A549 (cell line): Measurements from ENCODE around the gene NCOA4. TPM values are rescaled to one million over a fixed set of nuclear protein-coding genes. Genes with fewer than 3 reads are reported as not detected.

Source experiments
- CBX2 ChIP-seq: fragments of 200-600 bp; sonication (generic); IDR thresholded peaks from 2 replicates; pipeline ENCODE4 v1.6.1; 2016; ENCODE audit warnings: low read depth, mild to moderate bottlenecking, borderline replicate concordance
- CHD2 ChIP-seq: fragments of 150-350 bp; IDR thresholded peaks from 2 replicates; pipeline ENCODE4 v1.6.1; 2014; ENCODE audit warnings: low read length; ENCODE audit not compliant: partially characterized antibody
- CHD4 ChIP-seq: fragments of 200-600 bp; sonication (generic); IDR thresholded peaks from 2 replicates; pipeline ENCODE4 v1.6.1; 2016; ENCODE audit warnings: antibody characterized with exemption, mild to moderate bottlenecking, borderline replicate concordance
- EHF ChIP-seq: fragments of 250-450 bp; sonication (Bioruptor Pico); IDR thresholded peaks from 2 replicates; pipeline ENCODE4 v1.5.0; 2020; ENCODE audit warnings: mild to moderate bottlenecking
- FOSB ChIP-seq: fragments of 250-450 bp; sonication (Bioruptor Pico); IDR thresholded peaks from 2 replicates; pipeline ENCODE4 v1.5.0; 2020; ENCODE audit warnings: mild to moderate bottlenecking, moderate library complexity
- HOXB13 ChIP-seq: fragments of 250-450 bp; sonication (Bioruptor Pico); IDR thresholded peaks from 2 replicates; pipeline ENCODE4 v1.5.0; 2020; ENCODE audit warnings: low read depth, mild to moderate bottlenecking, moderate library complexity
- KDM1A ChIP-seq: fragments of 200-600 bp; sonication (generic); IDR thresholded peaks from 2 replicates; pipeline ENCODE4 v1.6.1; 2016; ENCODE audit warnings: low read depth, mild to moderate bottlenecking
- KDM5A ChIP-seq: fragments of 200-600 bp; sonication (generic); IDR thresholded peaks from 2 replicates; pipeline ENCODE4 v1.6.1; 2016; ENCODE audit warnings: antibody characterized with exemption, mild to moderate bottlenecking
- NFE2L2 ChIP-seq: fragments of 150-350 bp; conservative IDR thresholded peaks from 2 replicates; pipeline ENCODE4 v1.6.1; 2014; ENCODE audit warnings: low read length
- NPAS2 ChIP-seq: fragments of 250-450 bp; sonication (Bioruptor Pico); IDR thresholded peaks from 2 replicates; pipeline ENCODE4 v1.8.0; 2022; ENCODE audit warnings: mild to moderate bottlenecking, moderate library complexity, borderline replicate concordance
- NR3C1 ChIP-seq: fragments of >200 bp; sonication (Bioruptor Twin); formaldehyde crosslinking; IDR thresholded peaks from 3 replicates; pipeline ENCODE4 v1.6.1; 2017
- PHF8 ChIP-seq: fragments of 200-600 bp; sonication (generic); IDR thresholded peaks from 2 replicates; pipeline ENCODE4 v1.6.1; 2016; ENCODE audit warnings: low read depth, mild to moderate bottlenecking, antibody characterized with exemption, moderate library complexity, borderline replicate concordance
- POLR2A ChIP-seq: IDR thresholded peaks from 2 replicates; pipeline ENCODE4 v1.6.1; 2012; ENCODE audit warnings: mild to moderate bottlenecking, low read length
- RNF2 ChIP-seq: fragments of 200-600 bp; sonication (generic); IDR thresholded peaks from 2 replicates; pipeline ENCODE4 v1.6.1; 2016; ENCODE audit warnings: low read depth, mild to moderate bottlenecking, antibody characterized with exemption, moderate library complexity, borderline replicate concordance
- SMC3 ChIP-seq: fragments of >200 bp; sonication (Bioruptor Twin); formaldehyde crosslinking; IDR thresholded peaks from 3 replicates; pipeline ENCODE4 v1.6.1; 2018; ENCODE audit warnings: inconsistent platforms
- SREBF2 ChIP-seq: fragments of 450-650 bp; IDR thresholded peaks from 2 replicates; pipeline ENCODE4 v1.6.1; 2014; ENCODE audit warnings: mild to moderate bottlenecking, moderate library complexity
- TFCP2L1 ChIP-seq: fragments of 250-450 bp; sonication (Bioruptor Pico); IDR thresholded peaks from 2 replicates; pipeline ENCODE4 v1.5.0; 2021; ENCODE audit warnings: mild to moderate bottlenecking
- ZC3H11A ChIP-seq: fragments of 450-650 bp; IDR thresholded peaks from 2 replicates; pipeline ENCODE4 v1.6.1; 2014; ENCODE audit warnings: antibody characterized with exemption, mild to moderate bottlenecking
- ZFP36 ChIP-seq: fragments of 450-650 bp; IDR thresholded peaks from 2 replicates; pipeline ENCODE4 v1.6.1; 2014; ENCODE audit warnings: borderline replicate concordance; ENCODE audit not compliant: partially characterized antibody
- polyA plus RNA-seq, 4 experiments: library from polyadenylated mRNA; depleted of rRNA in 3 of 4; stranded (reverse); fragments of >200 nt; fragmentation: RNase III in 1 of 4; extraction: RNeasy Plus Mini Kit Qiagen cat#74134 plus additional on column Dnase treatment in 1 of 4; gene quantifications; 2 replicates in 3 of 4; 3 replicates in 1 of 4; pipeline ENCODE4 v1.2.3, GENCODE V29; 2011 to 2017
- TF ChIP-seq, protein P1 (sequence below): fragments of 250-450 bp; sonication (Bioruptor Pico); IDR thresholded peaks from 2 replicates; pipeline ENCODE4 v1.5.0; 2020; ENCODE audit warnings: low read depth, mild to moderate bottlenecking, moderate library complexity
- TF ChIP-seq, protein P2 (sequence below): IDR thresholded peaks from 2 replicates; pipeline ENCODE4 v1.6.1; 2012
- TF ChIP-seq, protein P3 (sequence below): IDR thresholded peaks from 2 replicates; pipeline ENCODE4 v1.6.1; 2012
- TF ChIP-seq, protein P4 (sequence below): fragments of 150-350 bp; IDR thresholded peaks from 2 replicates; pipeline ENCODE4 v1.6.1; 2014; ENCODE audit warnings: low read depth, mild to moderate bottlenecking, low read length
- TF ChIP-seq, protein P5 (sequence below): IDR thresholded peaks from 2 replicates; pipeline ENCODE4 v1.6.1; 2012; ENCODE audit warnings: low read depth, borderline replicate concordance
- TF ChIP-seq, protein P6 (sequence below): fragments of 450-650 bp; IDR thresholded peaks from 2 replicates; pipeline ENCODE4 v1.6.1; 2014; ENCODE audit warnings: antibody characterized with exemption

Gene NCOA4
- polyA plus RNA-seq, 2 of the 4 experiments (the other 2 are of a cell fraction), result 72.1 to 112 TPM

DNA sequence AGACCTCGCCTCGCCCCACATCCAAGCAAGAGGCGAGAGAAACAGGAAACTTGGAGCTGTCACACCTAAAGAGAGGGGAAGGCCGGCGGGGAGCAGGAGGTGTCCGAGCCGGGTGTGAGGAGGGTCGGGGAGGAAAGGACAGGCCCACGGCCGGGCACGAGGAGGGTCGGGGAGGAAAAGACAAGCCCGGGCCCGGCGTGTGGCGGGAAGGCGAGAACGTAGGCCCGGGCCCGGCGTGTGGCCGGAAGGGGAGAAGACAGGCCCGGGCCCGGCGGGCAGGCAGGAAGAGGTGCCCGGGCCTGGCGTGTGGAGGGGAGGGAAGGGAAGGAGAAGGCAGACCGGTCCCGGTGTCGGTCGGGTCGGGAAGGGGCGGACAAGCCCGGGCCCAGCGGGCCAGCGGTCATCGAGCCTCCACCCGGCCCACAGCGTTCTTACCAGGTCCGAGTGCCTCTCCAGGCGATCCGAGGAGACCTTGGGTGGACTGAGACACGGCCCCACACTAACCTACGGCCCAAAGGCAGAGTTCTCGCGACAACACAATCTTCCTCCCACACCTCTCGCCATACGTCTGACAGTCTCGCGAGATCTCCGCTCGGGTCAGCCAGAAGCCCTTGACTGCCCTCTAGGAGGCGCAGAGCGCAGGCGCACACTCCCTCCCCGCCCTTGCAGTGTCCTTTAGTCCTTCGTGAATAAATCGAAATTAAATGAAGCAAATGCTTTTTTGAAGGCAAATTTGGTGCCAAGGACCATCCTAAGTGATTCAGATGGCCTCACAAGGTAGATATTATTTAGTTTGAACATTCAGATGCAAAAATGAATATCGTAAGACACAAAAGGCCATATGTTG lies at the start of gene NCOA4 (continued):
- TF ChIP-seq NPAS2 (CRISPR knock-in tag) (no peak), KDM1A (no peak), ZFP36 (no peak), ZC3H11A (no peak), PHF8 (peak; percentile 79), SREBF2 (no peak), SMC3 (no peak; the same call in 2 of the 3 replicates), CBX2 (no peak), NFE2L2 (no peak), FOSB (CRISPR knock-in tag) (no peak), CHD2 (peak; percentile 99), NR3C1 (no peak), KDM5A (peak; percentile 57; the same call in 1 of the 2 replicates), RNF2 (no peak), TFCP2L1 (no peak), CHD4 (no peak), POLR2A (peak; percentile 80), EHF (CRISPR knock-in tag) (no peak), HOXB13 (no peak)
- TF ChIP-seq, protein P1, sequence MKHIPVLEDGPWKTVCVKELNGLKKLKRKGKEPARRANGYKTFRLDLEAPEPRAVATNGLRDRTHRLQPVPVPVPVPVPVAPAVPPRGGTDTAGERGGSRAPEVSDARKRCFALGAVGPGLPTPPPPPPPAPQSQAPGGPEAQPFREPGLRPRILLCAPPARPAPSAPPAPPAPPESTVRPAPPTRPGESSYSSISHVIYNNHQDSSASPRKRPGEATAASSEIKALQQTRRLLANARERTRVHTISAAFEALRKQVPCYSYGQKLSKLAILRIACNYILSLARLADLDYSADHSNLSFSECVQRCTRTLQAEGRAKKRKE (CRISPR knock-in tag), result no peak
- TF ChIP-seq, protein P2, sequence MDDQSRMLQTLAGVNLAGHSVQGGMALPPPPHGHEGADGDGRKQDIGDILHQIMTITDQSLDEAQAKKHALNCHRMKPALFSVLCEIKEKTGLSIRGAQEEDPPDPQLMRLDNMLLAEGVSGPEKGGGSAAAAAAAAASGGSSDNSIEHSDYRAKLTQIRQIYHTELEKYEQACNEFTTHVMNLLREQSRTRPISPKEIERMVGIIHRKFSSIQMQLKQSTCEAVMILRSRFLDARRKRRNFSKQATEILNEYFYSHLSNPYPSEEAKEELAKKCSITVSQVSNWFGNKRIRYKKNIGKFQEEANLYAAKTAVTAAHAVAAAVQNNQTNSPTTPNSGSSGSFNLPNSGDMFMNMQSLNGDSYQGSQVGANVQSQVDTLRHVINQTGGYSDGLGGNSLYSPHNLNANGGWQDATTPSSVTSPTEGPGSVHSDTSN, result no peak
- TF ChIP-seq, protein P3, sequence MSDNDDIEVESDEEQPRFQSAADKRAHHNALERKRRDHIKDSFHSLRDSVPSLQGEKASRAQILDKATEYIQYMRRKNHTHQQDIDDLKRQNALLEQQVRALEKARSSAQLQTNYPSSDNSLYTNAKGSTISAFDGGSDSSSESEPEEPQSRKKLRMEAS, result peak; percentile 48
- TF ChIP-seq, protein P4, sequence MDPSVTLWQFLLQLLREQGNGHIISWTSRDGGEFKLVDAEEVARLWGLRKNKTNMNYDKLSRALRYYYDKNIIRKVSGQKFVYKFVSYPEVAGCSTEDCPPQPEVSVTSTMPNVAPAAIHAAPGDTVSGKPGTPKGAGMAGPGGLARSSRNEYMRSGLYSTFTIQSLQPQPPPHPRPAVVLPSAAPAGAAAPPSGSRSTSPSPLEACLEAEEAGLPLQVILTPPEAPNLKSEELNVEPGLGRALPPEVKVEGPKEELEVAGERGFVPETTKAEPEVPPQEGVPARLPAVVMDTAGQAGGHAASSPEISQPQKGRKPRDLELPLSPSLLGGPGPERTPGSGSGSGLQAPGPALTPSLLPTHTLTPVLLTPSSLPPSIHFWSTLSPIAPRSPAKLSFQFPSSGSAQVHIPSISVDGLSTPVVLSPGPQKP, result no peak
- TF ChIP-seq, protein P5, sequence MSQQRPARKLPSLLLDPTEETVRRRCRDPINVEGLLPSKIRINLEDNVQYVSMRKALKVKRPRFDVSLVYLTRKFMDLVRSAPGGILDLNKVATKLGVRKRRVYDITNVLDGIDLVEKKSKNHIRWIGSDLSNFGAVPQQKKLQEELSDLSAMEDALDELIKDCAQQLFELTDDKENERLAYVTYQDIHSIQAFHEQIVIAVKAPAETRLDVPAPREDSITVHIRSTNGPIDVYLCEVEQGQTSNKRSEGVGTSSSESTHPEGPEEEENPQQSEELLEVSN, result peak; percentile 82
- TF ChIP-seq, protein P6, sequence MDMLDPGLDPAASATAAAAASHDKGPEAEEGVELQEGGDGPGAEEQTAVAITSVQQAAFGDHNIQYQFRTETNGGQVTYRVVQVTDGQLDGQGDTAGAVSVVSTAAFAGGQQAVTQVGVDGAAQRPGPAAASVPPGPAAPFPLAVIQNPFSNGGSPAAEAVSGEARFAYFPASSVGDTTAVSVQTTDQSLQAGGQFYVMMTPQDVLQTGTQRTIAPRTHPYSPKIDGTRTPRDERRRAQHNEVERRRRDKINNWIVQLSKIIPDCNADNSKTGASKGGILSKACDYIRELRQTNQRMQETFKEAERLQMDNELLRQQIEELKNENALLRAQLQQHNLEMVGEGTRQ, result no peak
